Neural crest cell (in vitro differentiated cells): Measurements from ENCODE around the gene SUGCT. TPM values are rescaled to one million over a fixed set of nuclear protein-coding genes. Genes with fewer than 3 reads are reported as not detected.

Experiments used
- DNase-seq: peaks from one replicate; pipeline ENCODE4 v3.0.0; 2021; ENCODE audit warnings: low read depth, mixed read lengths, low spot score
- H3K27ac Mint-ChIP-seq: one replicate; pipeline ENCODE4 v1.8.0; 2021; ENCODE audit warnings: mild to moderate bottlenecking, mixed read lengths; ENCODE audit not compliant: unreplicated experiment
- H3K27me3 Mint-ChIP-seq: 2 replicates; pipeline ENCODE4 v1.8.0; 2021; ENCODE audit warnings: low read depth, mild to moderate bottlenecking, mixed read lengths
- H3K36me3 Mint-ChIP-seq: 2 replicates; pipeline ENCODE4 v1.8.0; 2021; ENCODE audit warnings: low read depth, mild to moderate bottlenecking, mixed read lengths
- H3K4me1 Mint-ChIP-seq: 2 replicates; pipeline ENCODE4 v1.8.0; 2021; ENCODE audit warnings: mixed read lengths
- H3K4me3 Mint-ChIP-seq: one replicate; pipeline ENCODE4 v1.8.0; 2021; ENCODE audit warnings: mild to moderate bottlenecking, mixed read lengths
- H3K9me3 Mint-ChIP-seq: 2 replicates; pipeline ENCODE4 v1.8.0; 2021; ENCODE audit warnings: mixed read lengths
- total RNA-seq: library from RNA; stranded (reverse); gene quantifications from 2 replicates; pipeline ENCODE4 v1.2.1, GENCODE V29; 2021
- TF ChIP-seq, protein P1 (sequence below): fragments of 200-600 bp; sonication (generic); conservative IDR thresholded peaks from 2 replicates; pipeline ENCODE4 v1.5.0; 2021; ENCODE audit warnings: antibody characterized with exemption, mild to moderate bottlenecking

SUGCT gene
- total RNA-seq, 1 donor from 2014 or later, result 5.9 TPM

DNA sequence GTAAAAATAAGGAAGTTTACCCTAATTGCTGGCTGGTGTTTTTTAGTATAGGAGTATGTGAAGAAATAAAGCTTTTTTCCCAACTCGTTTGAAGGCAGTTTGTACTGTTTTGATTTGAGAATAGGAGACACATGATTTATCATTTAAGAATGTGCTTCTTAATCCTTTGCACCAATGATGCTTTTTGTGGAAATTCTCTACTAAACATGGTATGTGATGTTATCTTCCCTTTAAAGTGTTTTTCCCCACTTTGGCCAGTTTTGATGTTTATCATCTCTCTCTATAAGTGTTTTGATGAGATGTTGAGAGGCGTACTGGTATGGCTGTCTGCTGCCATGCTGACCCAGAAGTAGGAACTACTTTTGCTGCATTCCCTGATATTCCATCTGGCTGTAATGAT, 85.1 kb downstream of the SUGCT start:
- H3K4me3 Mint-ChIP-seq, result no peak overlapping the region
- H3K27me3 Mint-ChIP-seq, result no peaks in the 10 kb centered on the region
- H3K36me3 Mint-ChIP-seq, result peaks cover 9% of the 10 kb centered on the region
- DNase-seq, result no peak
- H3K9me3 Mint-ChIP-seq, result no peaks in the 10 kb centered on the region
- no peak overlapping the region for H3K27ac Mint-ChIP-seq
- H3K4me1 Mint-ChIP-seq, result no peaks in the 10 kb centered on the region
- TF ChIP-seq, protein P1, sequence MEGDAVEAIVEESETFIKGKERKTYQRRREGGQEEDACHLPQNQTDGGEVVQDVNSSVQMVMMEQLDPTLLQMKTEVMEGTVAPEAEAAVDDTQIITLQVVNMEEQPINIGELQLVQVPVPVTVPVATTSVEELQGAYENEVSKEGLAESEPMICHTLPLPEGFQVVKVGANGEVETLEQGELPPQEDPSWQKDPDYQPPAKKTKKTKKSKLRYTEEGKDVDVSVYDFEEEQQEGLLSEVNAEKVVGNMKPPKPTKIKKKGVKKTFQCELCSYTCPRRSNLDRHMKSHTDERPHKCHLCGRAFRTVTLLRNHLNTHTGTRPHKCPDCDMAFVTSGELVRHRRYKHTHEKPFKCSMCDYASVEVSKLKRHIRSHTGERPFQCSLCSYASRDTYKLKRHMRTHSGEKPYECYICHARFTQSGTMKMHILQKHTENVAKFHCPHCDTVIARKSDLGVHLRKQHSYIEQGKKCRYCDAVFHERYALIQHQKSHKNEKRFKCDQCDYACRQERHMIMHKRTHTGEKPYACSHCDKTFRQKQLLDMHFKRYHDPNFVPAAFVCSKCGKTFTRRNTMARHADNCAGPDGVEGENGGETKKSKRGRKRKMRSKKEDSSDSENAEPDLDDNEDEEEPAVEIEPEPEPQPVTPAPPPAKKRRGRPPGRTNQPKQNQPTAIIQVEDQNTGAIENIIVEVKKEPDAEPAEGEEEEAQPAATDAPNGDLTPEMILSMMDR, result no peak

DNA sequence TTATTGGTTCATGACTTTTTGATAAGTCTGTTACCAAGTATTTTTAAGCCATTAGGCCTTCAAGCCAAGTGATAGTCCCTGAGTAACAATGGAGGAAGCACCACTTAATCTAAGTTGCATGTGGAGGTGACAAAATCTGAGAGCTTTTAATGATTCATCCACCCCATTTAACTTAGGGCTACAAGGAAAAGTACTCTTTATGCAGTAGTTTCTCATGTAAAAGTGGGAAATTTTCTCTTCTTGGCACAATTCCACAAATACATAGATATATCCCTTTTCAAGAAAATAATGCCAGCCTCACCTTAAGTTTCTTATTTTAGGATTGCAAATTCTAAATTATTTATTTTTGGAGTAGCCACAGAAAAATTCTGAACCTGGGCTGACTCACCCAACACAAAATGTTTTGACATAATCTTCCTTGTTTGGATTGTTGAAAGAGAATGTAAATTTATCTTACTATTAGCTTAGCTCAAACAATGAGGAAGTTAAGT, 85.7 kb downstream of the SUGCT start:
- no peak for DNase-seq
- TF ChIP-seq, protein P1, result no peak
- Mint-ChIP-seq H3K9me3 (no peaks in the 10 kb centered on the region), H3K4me3 (no peak overlapping the region), H3K4me1 (no peaks in the 10 kb centered on the region), H3K27ac (no peak overlapping the region), H3K27me3 (no peaks in the 10 kb centered on the region), H3K36me3 (peaks cover 9% of the 10 kb centered on the region)

- Mint-ChIP-seq H3K36me3 (peaks cover 9% of the 10 kb centered on the region), H3K27me3 (no peaks in the 10 kb centered on the region), H3K4me1 (no peaks in the 10 kb centered on the region), H3K27ac (no peak overlapping the region), H3K9me3 (no peaks in the 10 kb centered on the region), H3K4me3 (no peak overlapping the region)
- DNase-seq, result no peak
- TF ChIP-seq, protein P1, result no peak
Observed at GRCh38 chr7:40221836-40222235, 87.0 kb downstream of the SUGCT start.

DNA sequence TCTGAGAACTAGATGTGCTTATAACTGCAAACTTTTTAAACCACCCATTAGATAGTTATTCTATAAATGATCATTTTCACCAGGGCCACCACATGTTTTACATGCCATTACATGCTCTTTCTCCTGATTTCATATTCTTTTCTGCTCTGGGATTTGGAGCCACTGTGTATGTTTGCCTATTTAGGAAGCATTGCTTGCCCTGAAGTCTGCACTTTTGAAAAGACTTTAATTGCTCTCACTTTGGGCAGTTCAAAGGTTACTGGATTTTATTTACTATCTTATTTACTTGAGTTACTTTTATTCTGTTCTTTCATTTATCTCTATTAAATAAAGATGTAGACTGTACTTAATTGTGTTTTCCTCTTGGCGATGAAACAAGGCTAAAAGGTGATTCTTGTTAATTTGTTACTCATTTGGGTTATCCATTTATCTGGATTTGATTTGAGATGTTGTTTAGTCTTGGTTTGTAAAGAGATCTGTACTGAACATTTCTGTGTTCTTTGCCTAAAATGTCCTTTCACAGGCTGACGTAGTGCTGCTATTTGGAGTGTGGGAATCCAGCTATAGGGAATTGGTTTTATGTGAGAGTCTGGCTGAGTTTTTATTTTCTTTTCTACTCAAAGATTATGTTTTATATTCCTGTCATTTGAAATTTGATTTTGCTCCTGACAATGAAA, 88.8 kb downstream of the SUGCT start:
- Mint-ChIP-seq H3K27ac (peak overlapping the region; percentile 67), H3K27me3 (no peaks in the 10 kb centered on the region), H3K36me3 (peaks cover 9% of the 10 kb centered on the region), H3K4me3 (no peak overlapping the region), H3K9me3 (no peaks in the 10 kb centered on the region), H3K4me1 (no peaks in the 10 kb centered on the region)
- DNase-seq, result no peak
- TF ChIP-seq, protein P1, result no peak

GRCh38 chr7:40230101-40230500, 95.3 kb downstream of the SUGCT start:
- Mint-ChIP-seq H3K36me3 (no peaks in the 10 kb centered on the region), H3K27ac (no peak overlapping the region), H3K9me3 (no peaks in the 10 kb centered on the region), H3K4me1 (no peaks in the 10 kb centered on the region), H3K27me3 (no peaks in the 10 kb centered on the region), H3K4me3 (no peak overlapping the region)
- DNase-seq, result no peak
- TF ChIP-seq, protein P1, result no peak
